GM12801 (cell line): Measurements from ENCODE around the gene ST3GAL5.

Source experiments
- TF ChIP-seq, protein P1 (sequence below): IDR thresholded peaks from one replicate; pipeline ENCODE4 v1.5.1; 2011; ENCODE audit warnings: control low read depth; ENCODE audit not compliant: insufficient read length; ENCODE audit errors: extremely low read depth

The ST3GAL5 gene

DNA sequence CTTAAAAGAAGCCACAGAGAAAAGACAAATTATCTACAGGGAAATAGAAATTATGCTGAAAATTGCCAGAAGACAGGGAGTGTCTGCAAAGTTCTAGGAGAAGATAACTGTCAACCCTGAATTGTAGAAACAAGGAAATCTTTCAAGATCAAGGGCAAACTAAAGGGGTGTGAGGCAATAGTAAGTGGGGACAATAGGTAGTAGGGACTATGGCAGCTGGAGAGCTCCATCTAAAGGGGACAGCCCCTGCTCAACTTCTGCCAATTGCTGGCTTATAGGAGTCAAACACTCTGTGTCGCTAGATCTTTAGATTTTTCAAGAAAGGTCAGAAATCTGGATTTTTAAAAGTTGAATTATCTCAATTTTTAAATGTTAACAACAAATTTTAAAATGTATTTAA lies 10.1 kb upstream of the ST3GAL5 start:
- TF ChIP-seq, protein P1, sequence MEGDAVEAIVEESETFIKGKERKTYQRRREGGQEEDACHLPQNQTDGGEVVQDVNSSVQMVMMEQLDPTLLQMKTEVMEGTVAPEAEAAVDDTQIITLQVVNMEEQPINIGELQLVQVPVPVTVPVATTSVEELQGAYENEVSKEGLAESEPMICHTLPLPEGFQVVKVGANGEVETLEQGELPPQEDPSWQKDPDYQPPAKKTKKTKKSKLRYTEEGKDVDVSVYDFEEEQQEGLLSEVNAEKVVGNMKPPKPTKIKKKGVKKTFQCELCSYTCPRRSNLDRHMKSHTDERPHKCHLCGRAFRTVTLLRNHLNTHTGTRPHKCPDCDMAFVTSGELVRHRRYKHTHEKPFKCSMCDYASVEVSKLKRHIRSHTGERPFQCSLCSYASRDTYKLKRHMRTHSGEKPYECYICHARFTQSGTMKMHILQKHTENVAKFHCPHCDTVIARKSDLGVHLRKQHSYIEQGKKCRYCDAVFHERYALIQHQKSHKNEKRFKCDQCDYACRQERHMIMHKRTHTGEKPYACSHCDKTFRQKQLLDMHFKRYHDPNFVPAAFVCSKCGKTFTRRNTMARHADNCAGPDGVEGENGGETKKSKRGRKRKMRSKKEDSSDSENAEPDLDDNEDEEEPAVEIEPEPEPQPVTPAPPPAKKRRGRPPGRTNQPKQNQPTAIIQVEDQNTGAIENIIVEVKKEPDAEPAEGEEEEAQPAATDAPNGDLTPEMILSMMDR, result no peak

DNA sequence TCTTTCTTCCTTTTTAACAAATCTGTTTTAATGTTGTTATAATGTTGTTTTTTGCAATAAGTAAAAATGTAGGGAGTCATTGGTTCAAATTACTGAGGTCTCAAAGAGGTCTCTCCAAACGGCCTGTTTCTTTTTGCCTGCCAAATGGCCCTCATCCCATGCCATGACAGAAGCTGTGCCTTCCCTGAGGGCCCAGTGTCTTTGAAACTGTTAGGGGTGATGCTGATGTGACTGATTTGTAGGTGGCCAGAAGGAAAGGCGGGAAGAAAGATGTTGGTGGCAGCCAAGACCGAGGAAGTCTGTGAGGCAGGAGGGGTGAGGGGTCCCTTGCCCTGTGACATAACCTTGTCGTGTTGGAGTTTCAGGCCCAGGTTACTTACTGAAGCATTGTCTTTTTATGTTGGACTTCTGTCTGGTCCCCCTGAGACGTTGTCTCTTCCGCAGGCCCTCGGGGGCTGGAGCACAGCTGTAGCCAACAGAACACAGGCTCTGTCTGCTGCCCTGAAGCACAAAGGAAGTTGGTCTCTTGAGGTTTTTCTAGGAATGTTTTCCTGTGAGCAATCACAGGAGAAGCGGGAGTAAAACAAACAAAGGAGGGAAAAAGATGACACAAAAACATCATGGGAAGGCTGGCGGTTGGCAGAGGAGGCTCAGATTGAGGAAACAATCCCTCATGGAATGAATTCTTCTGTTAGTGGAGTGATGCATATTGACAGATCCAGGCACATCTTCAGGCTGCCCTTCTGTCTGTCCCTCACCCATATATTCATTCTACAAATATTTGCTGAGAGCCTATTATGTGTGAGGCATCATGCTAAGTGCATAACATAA lies 4.9 kb upstream of the ST3GAL5 start:
- TF ChIP-seq, protein P1, result no peak

DNA sequence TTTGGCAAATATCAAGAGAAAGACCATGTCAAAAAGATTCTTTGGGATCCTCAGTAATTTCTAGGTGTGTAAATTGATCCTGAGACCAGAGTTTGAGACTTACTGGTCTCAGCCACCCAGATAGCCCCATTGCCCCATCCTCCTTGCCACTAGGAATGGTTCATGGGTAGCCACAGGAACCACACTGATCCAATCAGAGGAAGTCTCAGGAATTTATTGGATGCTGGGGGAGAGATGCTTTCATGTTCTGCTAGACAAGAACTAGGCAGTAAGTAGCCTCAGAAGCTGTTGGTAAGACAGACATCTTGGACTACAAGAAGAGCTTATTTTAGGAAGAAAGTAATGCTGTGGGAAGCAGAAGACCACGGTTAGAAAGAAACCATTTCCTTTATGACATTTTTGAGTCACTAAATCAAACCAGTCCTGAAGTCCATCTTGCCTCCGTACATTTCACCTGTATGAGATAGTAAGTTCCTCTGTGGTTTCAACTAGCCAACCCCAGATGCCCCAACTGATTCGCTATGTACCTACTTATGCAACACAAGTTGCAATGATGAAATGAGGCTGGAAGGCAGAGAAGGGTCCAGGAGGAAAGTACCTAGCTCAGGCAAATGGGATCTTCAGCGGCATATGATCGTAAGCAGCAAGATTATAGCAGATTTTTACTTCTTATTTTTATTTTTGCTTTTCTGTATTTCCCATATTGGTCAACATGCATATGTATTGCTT lies 3.6 kb upstream of the ST3GAL5 start:
- TF ChIP-seq, protein P1, result no peak

DNA sequence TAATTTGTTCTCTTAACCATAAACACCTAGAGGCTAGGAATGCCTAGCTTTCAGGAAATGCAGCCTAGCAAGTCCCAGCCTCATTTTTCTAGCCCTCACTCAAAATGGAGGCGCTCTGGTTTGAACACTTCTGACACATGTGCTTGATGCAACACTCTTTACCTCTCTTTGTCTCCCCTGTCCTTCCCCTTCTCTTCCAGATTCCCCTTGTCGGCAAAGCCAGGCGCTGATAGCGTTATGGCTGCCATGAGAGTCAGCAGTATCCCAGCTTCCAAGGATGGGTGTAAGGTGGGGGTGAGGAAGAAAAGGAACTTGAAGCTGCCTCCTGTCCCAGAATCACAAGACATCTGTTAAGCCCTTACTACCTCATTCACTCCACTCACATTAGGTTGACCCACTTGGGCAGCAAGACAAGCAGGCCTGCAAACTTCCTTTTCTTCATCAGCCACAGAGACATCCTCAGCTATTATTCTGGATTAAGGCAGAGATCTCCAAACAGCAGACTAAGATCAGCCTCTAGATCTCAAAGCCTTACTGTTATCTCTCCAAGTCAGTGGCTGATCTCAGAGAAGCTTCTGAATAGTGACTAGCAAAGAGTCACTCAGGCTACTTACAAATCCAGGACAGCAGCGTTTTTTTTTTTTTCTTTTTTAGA lies 1.9 kb upstream of the ST3GAL5 start:
- TF ChIP-seq, protein P1, result no peak

DNA sequence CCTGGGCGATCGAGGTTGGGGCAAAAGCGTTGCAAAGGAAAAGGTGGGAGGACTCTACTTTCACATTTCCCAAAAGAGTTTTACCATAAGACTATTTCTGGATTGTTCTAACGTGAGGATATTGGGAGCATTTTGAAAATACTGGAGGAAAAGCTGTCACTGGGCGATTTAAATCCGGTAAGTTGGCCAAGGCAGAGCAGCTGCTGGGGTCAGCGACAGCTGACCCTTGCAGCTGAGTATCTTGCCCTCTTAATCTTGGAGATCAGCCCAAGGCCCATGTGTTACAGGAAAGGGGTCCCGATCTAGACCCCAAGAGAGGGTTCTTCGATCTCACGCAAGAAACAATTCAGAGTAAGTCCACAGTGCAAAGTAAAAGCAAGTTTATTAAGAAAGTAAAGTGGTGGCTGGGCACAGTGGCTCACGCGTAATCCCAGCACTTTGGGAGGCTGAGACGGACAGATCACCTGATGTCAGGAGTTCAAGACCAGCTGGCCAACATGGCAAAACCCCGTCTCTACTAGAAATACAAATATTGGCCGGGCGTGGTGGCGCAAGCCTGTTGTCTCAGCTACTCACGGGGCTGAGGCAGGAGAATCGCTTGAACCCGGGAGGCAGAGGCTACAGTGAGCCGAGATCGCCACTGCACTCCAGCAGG lies 964 bp upstream of the ST3GAL5 start:
- TF ChIP-seq, protein P1, result no peak

DNA sequence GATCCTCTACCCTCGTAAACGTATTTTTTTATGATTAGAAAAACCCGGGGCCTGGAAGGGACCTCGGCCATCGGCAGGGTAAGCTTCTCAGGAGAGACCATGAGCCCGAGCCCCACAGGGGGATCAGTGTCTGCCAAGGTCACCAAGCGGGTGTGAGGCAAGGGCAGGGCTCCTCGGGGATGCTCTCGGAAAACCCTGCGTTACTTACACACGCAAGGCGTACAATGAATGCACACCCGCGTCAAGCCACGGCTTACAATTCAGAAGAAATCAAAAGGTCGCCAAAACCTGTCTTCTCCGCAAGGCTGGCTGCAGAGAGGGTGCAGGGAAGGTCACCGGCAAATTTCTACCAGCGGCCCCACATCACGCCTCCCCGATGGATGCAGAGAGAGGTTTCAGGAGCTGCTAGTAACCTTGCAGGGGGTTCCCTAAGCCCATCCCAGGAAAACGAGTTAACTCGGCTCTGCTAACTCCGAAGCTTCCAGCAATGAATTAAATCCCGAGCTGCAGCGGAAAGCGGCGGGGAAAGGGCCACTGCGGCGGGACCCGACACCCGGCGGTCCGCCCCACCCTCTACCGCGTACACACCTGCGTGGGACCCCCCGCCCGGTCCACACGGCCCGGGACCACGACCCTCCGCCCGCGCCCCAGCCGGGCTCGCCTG lies 638 bp downstream of the ST3GAL5 start:
- TF ChIP-seq, protein P1, result no peak

DNA sequence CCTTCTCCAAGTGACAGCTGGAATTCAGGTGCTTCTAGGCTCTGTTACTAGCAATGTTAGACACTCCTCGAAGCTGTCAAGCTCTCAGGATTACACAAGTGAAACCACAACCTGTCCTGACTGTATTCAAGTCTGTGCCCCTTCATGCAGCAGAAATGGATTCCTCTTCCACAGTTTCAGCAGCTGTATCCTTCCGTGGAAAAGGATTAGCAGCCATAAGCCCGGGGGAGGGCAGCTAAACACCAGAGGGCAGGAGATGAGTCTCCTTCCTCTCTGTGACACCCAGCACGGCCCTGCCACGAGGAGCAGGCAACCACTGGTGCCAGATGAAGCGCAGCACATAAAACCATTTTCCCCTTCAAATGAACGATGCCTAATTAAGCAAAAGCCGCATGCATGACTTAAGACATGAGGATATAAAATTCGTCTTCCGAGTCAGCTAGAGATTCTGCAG lies 1.2 kb downstream of the ST3GAL5 start:
- TF ChIP-seq, protein P1, result no peak
